GM12873 (cell line): ENCODE data around the gene XRCC3.

Experiments
- CTCF ChIP-seq: IDR thresholded peaks from 2 replicates; pipeline ENCODE4 v1.5.1; 2012; ENCODE audit warnings: low read depth, mild to moderate bottlenecking, moderate library complexity, low read length, control low read depth; ENCODE audit not compliant: insufficient read depth; ENCODE audit errors: missing control alignments

XRCC3 gene

GRCh38 chr14:103724116-103724515 is 8.9 kb upstream of the XRCC3 start:
- TF ChIP-seq CTCF = no peak

- no peak for TF ChIP-seq CTCF
These were observed 8.5 kb upstream of the XRCC3 start for GRCh38 chr14:103723748-103724081.

DNA sequence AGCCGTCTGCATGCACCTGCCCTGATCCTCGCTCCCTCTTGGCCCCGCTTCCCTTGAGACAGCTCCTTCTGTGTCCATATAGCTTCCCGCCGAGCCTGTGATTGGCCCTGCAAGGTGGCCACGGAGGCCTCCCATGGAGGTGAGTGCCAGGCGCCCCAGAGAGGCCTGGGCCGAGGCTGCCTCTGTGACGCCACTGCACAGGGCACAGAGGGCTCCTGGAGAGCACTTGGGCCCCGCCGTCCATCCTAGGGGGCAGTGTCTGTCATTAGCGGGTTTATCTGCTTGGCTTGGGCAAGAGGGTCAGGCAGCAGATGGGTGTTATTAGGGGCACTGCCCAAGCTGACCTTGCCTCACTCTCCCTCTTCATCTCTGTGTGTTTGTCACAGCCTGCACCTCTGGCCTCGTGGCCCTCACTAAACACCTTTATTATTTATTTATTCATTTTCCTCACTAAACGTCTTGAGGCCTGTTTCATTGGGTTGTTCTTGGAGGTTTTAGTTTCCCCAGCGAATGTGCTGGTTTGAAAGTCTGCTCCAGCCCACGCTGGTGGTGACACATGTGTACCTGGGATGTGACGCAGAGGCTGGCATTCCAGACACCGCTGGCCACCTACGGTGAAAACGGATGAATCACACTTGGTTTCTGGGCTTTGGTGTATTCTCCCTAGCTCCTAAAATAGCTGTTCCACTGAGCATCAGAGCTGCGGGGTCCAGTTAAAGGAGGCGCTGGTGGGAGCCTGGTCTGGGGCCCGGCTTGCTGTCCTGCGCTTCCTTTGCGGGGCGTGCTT is 6.3 kb upstream of the XRCC3 start:
- no peak for TF ChIP-seq CTCF

- TF ChIP-seq CTCF = no peak
These were observed 4.5 kb upstream of the XRCC3 start for GRCh38 chr14:103719751-103720150.

DNA sequence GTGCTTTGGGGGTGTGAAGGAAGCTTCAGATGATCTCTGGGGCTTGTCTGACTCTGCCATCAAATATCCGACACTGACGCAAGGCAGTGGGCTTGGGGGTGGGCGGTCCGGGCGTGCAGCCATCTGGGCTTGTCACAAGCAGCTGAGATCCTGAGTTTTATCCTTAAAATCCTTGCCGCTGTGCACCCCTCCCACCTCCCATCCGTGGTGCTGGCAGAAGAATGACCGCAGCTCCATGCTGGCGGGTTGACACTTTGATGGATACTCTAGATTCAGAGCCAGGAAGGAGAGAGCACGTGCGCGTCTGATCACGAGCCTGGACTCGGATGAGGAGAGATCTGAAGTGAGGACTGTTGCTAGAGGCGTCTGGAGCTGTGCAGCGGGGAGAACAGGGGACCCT is 3.3 kb upstream of the XRCC3 start:
- no peak for TF ChIP-seq CTCF

DNA sequence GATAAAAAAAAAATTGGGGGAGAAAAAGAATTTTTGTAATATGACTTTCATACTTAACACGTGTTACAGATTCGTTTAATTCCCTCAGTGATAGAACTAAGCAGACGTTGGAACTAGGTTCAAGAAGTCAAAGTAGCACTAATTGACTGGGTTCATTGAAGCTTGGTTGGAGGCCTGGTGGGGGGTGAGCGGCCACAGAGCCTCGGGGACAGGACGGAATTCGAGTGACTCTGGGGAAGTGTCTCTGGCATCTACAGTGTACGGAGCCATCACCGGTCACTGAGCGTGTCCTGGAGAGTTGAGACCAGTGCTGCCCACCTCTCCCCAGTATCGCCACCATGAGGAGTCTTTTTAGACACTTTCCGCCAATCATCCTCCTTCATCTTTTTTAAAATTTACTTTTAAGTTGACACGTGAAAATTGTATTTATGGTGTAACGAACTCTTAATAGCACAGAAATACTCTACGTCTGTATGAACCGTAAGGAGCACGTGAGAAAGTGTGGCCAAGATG is 1.7 kb upstream of the XRCC3 start:
- TF ChIP-seq CTCF = no peak

GRCh38 chr14:103716091-103716801 is 995 bp upstream of the XRCC3 start:
- TF ChIP-seq CTCF = no peak
